Fibroblast of lung (primary cell): ENCODE measurements around the gene LPIN2. TPM values are rescaled to one million over a fixed set of nuclear protein-coding genes. Genes with fewer than 3 reads are reported as not detected.

Experiments
- DNase-seq, 2 donors: peaks; one replicate each; pipeline versions ENCODE4 v3.0.0 to v3.0.0-alpha.2; 2010; ENCODE audit warnings: low read depth in 2 of 2
- H2AFZ ChIP-seq: 2 replicates; pipeline ENCODE4 v1.5.1; 2012; ENCODE audit warnings: low read length, control low read depth, inconsistent platforms
- H3K27ac ChIP-seq: 2 replicates; pipeline ENCODE4 v1.5.1; 2011; ENCODE audit warnings: low read length, control low read depth; ENCODE audit not compliant: insufficient read depth
- H3K27me3 ChIP-seq: 2 replicates; pipeline ENCODE4 v1.5.1; 2011; ENCODE audit warnings: mild to moderate bottlenecking, low read length; ENCODE audit not compliant: control insufficient read depth, insufficient read depth
- H3K36me3 ChIP-seq: 2 replicates; pipeline ENCODE4 v1.5.1; 2011; ENCODE audit warnings: low read length; ENCODE audit not compliant: control insufficient read depth, insufficient read depth
- H3K4me1 ChIP-seq: 2 replicates; pipeline ENCODE4 v1.5.1; 2011; ENCODE audit warnings: low read length; ENCODE audit not compliant: control insufficient read depth, insufficient read depth; ENCODE audit errors: extremely low read depth
- H3K4me2 ChIP-seq: 2 replicates; pipeline ENCODE4 v1.5.1; 2011; ENCODE audit warnings: low read length, control low read depth; ENCODE audit not compliant: insufficient read depth; ENCODE audit errors: extremely low read depth
- H3K4me3 ChIP-seq, 4 experiments: fragments of 200-600 bp in 1 of 4; sonication (generic) in 1 of 4; replicated peaks in 1 of 4; 2 replicates each; pipeline ENCODE4 v1.5.1; 2011 to 2016; ENCODE audit warnings: low read length in 4 of 4, low read depth in 3 of 4, mild to moderate bottlenecking in 3 of 4, control low read depth in 2 of 4, inconsistent platforms in 1 of 4, mixed read lengths in 1 of 4; ENCODE audit not compliant: insufficient read depth in 1 of 4; ENCODE audit errors: control extremely low read depth in 1 of 4
- H3K79me2 ChIP-seq: 2 replicates; pipeline ENCODE4 v1.5.1; 2012; ENCODE audit warnings: mild to moderate bottlenecking, low read length, inconsistent platforms; ENCODE audit not compliant: control insufficient read depth, insufficient read depth
- H3K9ac ChIP-seq: 2 replicates; pipeline ENCODE4 v1.5.1; 2011; ENCODE audit warnings: mild to moderate bottlenecking, low read length, control low read depth; ENCODE audit not compliant: insufficient read depth
- H3K9me3 ChIP-seq: 2 replicates; pipeline ENCODE4 v1.5.1; 2012; ENCODE audit warnings: low read depth, low read length; ENCODE audit not compliant: control insufficient read depth, insufficient read depth
- H4K20me1 ChIP-seq: 2 replicates; pipeline ENCODE4 v1.5.1; 2011; ENCODE audit warnings: low read length; ENCODE audit not compliant: control insufficient read depth, insufficient read depth; ENCODE audit errors: extremely low read depth
- EZH2 ChIP-seq: IDR thresholded peaks from 2 replicates; pipeline ENCODE4 v1.5.1; 2012; ENCODE audit warnings: low read length, control low read depth, mild to moderate bottlenecking; ENCODE audit errors: missing control alignments
- polyA minus RNA-seq: library from RNA; depleted of rRNA, polyadenylated mRNA; stranded (reverse); fragments of >200 nt; gene quantifications from 2 replicates; pipeline ENCODE4 v1.2.3, GENCODE V29; 2011; ENCODE audit warnings: low replicate concordance
- polyA plus RNA-seq, 2 donors: library from polyadenylated mRNA; depleted of rRNA in 1 of 2; stranded (reverse) in 1 of 2; unstranded in 1 of 2; fragments of >200 nt; gene quantifications; 2 replicates each; pipeline ENCODE4 v1.2.1, GENCODE V29; 2011 to 2012; ENCODE audit warnings: missing spikeins in 1 of 2
- total RNA-seq: library from RNA; depleted of rRNA; stranded (reverse); fragments of >200 nt; gene quantifications from 2 replicates; pipeline ENCODE4 v1.2.1, GENCODE V29; 2014
- TF ChIP-seq, protein P1 (sequence below), 2 donors: IDR thresholded peaks in 1 of 2; conservative IDR thresholded peaks in 1 of 2; 1 replicate in 1 of 2; 2 replicates in 1 of 2; pipeline ENCODE4 v1.5.1; 2011 to 2012; ENCODE audit warnings: low read length in 2 of 2, control low read depth in 1 of 2, inconsistent platforms in 1 of 2, low read depth in 1 of 2, mild to moderate bottlenecking in 1 of 2

The LPIN2 gene, protein sequence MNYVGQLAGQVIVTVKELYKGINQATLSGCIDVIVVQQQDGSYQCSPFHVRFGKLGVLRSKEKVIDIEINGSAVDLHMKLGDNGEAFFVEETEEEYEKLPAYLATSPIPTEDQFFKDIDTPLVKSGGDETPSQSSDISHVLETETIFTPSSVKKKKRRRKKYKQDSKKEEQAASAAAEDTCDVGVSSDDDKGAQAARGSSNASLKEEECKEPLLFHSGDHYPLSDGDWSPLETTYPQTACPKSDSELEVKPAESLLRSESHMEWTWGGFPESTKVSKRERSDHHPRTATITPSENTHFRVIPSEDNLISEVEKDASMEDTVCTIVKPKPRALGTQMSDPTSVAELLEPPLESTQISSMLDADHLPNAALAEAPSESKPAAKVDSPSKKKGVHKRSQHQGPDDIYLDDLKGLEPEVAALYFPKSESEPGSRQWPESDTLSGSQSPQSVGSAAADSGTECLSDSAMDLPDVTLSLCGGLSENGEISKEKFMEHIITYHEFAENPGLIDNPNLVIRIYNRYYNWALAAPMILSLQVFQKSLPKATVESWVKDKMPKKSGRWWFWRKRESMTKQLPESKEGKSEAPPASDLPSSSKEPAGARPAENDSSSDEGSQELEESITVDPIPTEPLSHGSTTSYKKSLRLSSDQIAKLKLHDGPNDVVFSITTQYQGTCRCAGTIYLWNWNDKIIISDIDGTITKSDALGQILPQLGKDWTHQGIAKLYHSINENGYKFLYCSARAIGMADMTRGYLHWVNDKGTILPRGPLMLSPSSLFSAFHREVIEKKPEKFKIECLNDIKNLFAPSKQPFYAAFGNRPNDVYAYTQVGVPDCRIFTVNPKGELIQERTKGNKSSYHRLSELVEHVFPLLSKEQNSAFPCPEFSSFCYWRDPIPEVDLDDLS
- 36.7 and 51.0 TPM in 2 replicates for total RNA-seq
- 46.9 and 58.1 TPM in 2 replicates for polyA plus RNA-seq
- 23.3 and 29.5 TPM in 2 replicates for polyA plus RNA-seq (2012)
- polyA minus RNA-seq = 30.5 and 37.2 TPM in 2 replicates

DNA sequence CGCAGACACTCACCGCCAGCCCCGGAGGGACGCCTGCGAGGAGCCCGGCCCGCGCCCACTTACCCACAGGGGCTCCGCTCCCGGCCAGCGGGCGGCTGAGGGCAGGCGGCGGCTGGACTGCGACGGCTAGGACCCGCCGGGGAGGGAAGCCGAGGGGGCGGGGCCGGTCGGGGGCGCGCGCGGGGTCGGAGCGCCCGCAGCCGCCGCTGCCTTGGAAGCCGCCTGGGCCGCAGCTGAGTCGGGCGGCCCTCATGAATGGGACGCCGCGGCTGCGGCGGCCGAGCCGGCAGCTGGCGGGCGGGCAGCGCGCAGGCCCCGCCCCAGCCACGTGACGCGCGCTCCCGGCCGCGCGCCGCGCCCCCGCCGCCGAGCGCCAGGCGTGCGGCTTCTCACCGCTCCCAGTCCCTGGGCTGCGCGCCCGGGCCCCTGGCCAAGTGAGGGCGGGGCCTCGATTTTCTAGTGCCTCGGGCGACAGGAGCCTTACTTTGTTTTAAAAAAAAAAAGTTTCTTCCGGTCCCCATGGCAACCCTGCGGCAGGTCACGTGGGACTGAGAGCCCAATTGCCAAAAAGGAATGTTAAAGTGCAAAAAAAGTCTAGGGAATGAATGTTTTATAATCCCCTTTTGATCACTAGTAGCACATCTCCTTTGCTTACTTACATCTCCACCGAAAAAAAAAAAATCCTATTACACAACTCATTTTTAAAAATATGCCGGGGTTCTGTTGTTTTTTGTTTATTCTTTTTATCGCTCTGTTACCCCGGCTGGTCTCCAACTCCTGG, at the start of gene LPIN2:
TSS of gene LPIN2 (minus strand) at position 121 of the 781 bp plus-strand sequence. CDS start 52,304 bp downstream, outside the sequence.
- Histone ChIP-seq H3K9me3 (no peaks in the 10 kb centered on the region), H3K4me3 (peak within 1 kb of the TSS; percentile 64 to 77 (median 70)), H2AFZ (no peak within 1 kb of the TSS), H3K79me2 (peaks cover 40% of the 10 kb centered on the region), H3K9ac (peak within 1 kb of the TSS; percentile 92), H4K20me1 (no peaks in the 10 kb centered on the region), H3K4me1 (peaks cover 12% of the 10 kb centered on the region), H3K4me2 (peak within 1 kb of the TSS; percentile 69), H3K27ac (peak within 1 kb of the TSS; percentile 82), H3K36me3 (peaks cover 3% of the 10 kb centered on the region), H3K27me3 (no peaks in the 10 kb centered on the region)
- DNase-seq = peak; percentile 94 to 98
- TF ChIP-seq, protein P1, sequence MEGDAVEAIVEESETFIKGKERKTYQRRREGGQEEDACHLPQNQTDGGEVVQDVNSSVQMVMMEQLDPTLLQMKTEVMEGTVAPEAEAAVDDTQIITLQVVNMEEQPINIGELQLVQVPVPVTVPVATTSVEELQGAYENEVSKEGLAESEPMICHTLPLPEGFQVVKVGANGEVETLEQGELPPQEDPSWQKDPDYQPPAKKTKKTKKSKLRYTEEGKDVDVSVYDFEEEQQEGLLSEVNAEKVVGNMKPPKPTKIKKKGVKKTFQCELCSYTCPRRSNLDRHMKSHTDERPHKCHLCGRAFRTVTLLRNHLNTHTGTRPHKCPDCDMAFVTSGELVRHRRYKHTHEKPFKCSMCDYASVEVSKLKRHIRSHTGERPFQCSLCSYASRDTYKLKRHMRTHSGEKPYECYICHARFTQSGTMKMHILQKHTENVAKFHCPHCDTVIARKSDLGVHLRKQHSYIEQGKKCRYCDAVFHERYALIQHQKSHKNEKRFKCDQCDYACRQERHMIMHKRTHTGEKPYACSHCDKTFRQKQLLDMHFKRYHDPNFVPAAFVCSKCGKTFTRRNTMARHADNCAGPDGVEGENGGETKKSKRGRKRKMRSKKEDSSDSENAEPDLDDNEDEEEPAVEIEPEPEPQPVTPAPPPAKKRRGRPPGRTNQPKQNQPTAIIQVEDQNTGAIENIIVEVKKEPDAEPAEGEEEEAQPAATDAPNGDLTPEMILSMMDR (conservative IDR thresholded peaks at IDR 0.05 in 1 of 2, IDR thresholded peaks at IDR 0.05 in 1 of 2; ENCODE audit: low read depth in 1 of 2, low read length in 2 of 2) = no peak
- no peak for TF ChIP-seq EZH2

DNA sequence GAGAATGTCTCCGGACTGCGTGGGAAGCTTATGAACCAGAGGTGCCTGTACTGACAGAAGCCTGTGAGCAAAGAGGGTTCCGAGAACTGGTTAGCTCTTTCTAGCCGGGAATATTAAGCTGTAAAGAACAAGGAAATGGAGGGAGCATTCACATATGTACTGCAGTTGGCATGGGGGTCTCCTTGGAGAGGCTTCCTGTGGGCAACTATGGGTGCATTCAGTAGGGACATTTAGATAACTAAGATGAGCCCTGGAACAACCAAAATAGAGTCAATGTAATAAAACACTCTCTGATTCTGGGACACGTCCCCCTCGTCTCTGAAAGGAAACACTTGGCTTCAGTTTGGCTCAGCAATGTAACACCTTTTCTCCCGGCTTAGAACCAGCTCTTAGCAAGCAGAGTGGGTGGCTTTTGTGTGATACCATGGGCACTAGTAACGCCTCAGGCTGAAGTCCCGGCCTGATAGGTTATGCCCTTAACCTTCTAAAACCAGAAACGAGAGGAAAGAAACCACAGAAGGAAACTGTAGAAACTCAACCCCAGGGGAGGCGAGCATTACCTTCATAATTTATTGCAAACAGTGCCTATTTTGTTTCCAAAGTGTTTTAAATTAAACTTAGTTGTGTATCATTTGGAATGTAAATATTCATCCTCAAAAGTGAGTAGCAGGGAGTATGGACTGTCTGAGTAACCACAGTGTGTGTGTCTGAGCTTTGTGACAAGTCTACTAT, 48.8 kb upstream of the LPIN2 start:
- Histone ChIP-seq H3K4me2 (no peak overlapping the region), H3K4me1 (no peaks in the 10 kb centered on the region), H3K27me3 (no peaks in the 10 kb centered on the region), H4K20me1 (no peaks in the 10 kb centered on the region), H3K36me3 (no peaks in the 10 kb centered on the region), H2AFZ (peak overlapping the region; percentile 11), H3K9ac (no peak overlapping the region), H3K4me3 (no peak overlapping the region), H3K9me3 (no peaks in the 10 kb centered on the region), H3K27ac (no peak overlapping the region), H3K79me2 (no peaks in the 10 kb centered on the region)
- no peak for TF ChIP-seq EZH2
- TF ChIP-seq, protein P1 (conservative IDR thresholded peaks at IDR 0.05 in 1 of 2, IDR thresholded peaks at IDR 0.05 in 1 of 2; ENCODE audit: low read depth in 1 of 2, low read length in 2 of 2) = no peak
- no peak for DNase-seq
